IPS-NIHi7 (cell line): ENCODE results near the gene TNIK.

Source experiments
- DNase-seq: peaks from one replicate; pipeline ENCODE4 v3.0.0; 2012; ENCODE audit warnings: mixed read lengths; ENCODE audit errors: extremely low spot score

TNIK gene

GRCh38 chr3:171363202-171363601 is 97.0 kb downstream of the TNIK start:
- no peak for DNase-seq

GRCh38 chr3:171362575-171362974 is 97.6 kb downstream of the TNIK start:
- no peak for DNase-seq

GRCh38 chr3:171358881-171359198 is 101.4 kb downstream of the TNIK start:
- DNase-seq, result no peak

GRCh38 chr3:171358181-171358880 is 101.9 kb downstream of the TNIK start:
- DNase-seq, result no peak

GRCh38 chr3:171357721-171358120 is 102.5 kb downstream of the TNIK start:
- no peak for DNase-seq

- DNase-seq, result no peak
These were observed 104.0 kb downstream of the TNIK start for GRCh38 chr3:171356251-171356650.

GRCh38 chr3:171354706-171355582 is 105.3 kb downstream of the TNIK start:
- DNase-seq, result no peak

GRCh38 chr3:171354049-171354705 is 106.0 kb downstream of the TNIK start:
- no peak for DNase-seq

- DNase-seq, result no peak
These were observed 106.8 kb downstream of the TNIK start for GRCh38 chr3:171353423-171353822.

- DNase-seq, result no peak
These were observed 107.7 kb downstream of the TNIK start for GRCh38 chr3:171352387-171352935.

GRCh38 chr3:171351676-171352075 is 108.5 kb downstream of the TNIK start:
- DNase-seq, result no peak

- no peak for DNase-seq
These were observed 109.8 kb downstream of the TNIK start for GRCh38 chr3:171350364-171350763.

- DNase-seq, result no peak
These were observed 110.8 kb downstream of the TNIK start for GRCh38 chr3:171349392-171349791.

GRCh38 chr3:171348121-171348520 is 112.1 kb downstream of the TNIK start:
- no peak for DNase-seq

- no peak for DNase-seq
These were observed 112.7 kb downstream of the TNIK start for GRCh38 chr3:171347301-171348039.

- DNase-seq, result no peak
These were observed 113.5 kb downstream of the TNIK start for GRCh38 chr3:171346582-171347300.

- DNase-seq, result no peak
These were observed 114.2 kb downstream of the TNIK start for GRCh38 chr3:171346019-171346418.

- DNase-seq, result no peak
These were observed 114.9 kb downstream of the TNIK start for GRCh38 chr3:171345107-171345843.

GRCh38 chr3:171343693-171344092 is 116.5 kb downstream of the TNIK start:
- DNase-seq, result no peak

- DNase-seq, result no peak
These were observed 117.3 kb downstream of the TNIK start for GRCh38 chr3:171342783-171343420.
